SK-N-MC (cell line): ENCODE measurements around the gene LPCAT2.

Experiments
- EZH2 ChIP-seq: fragments of 200-600 bp; sonication (generic); IDR thresholded peaks from one replicate; pipeline ENCODE4 v1.6.1; 2017; ENCODE audit warnings: antibody characterized with exemption
- POLR2AphosphoS5 ChIP-seq: IDR thresholded peaks from 2 replicates; pipeline ENCODE4 v1.6.1; 2012; ENCODE audit warnings: mild to moderate bottlenecking, low read depth, low read length, borderline replicate concordance

DNA sequence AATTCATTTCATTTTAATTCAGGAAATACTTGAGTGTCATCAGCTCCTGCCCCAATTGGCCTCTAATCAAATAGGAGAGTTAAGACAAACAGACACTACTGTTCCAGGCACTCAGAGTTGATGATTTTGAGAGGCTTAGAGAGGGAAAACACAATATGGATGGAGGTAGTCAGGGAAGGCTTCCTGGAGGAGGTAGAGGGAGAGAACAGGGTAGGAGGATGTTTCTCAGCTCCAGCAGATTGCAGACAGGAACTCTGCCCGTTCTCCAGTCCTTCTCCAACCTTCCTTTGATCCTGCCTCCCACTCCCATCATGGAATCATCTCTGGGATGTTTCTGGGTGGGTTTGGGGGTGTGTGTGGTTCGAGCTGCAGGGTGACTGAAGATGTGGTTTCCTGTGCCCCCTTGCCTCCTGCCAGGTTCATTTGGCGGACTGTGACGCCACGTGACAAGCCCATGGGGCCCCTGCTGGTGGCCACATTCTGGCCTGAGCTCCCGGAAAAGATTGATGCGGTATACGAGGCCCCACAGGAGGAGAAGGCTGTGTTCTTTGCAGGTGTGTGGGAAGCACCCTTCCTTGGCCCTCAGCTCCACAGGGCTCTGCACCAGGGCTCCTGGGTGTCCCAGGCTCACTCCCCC lies 12.2 kb upstream of the LPCAT2 start:
- TF ChIP-seq POLR2AphosphoS5 (no peak), EZH2 (no peak)
